Activated CD4-positive, CD25-positive, alpha-beta regulatory T cell treated with anti-CD3 and anti-CD28 coated beads, Interleukin-2, amount 50 U/mL, for 16 hours (primary cell): ENCODE measurements around the gene HSH2D.
"Not testable (repeated sequence)": the region's sequence is repeated elsewhere in the genome, so short reads cannot be mapped to it uniquely, and the experiment has no call there.

Experiments used
- DNase-seq: peaks from one replicate; pipeline ENCODE4 v3.0.0-alpha.2; 2020; ENCODE audit warnings: low read depth, low spot score

The HSH2D gene

GRCh38 chr19:16119075-16119857 lies 24.2 kb upstream of the HSH2D start:
- DNase-seq = not testable (repeated sequence)

- no peak for DNase-seq
These were observed 22.3 kb upstream of the HSH2D start for GRCh38 chr19:16121141-16121540.

DNA sequence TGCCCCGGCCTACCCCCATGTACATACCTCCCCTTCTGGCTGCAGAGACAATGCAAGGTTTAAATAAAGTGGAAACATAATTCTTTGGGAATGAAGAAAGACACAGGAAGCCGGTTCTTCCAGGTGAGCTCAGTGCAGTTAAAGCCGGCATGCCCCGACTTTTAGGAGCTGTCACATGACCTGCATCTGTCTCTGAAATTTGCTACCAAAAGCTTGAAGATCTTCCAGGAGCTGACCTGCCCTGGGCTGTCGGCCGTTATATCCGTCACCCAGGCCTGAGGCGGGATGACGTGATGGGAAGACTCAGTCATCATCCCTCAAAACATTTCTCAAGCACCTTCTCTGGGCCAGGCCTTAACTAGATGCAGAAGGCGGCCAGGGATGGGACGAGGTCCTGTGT lies 21.5 kb upstream of the HSH2D start:
- no peak for DNase-seq

- no peak for DNase-seq
These were observed 18.5 kb upstream of the HSH2D start for GRCh38 chr19:16124953-16125352.

DNA sequence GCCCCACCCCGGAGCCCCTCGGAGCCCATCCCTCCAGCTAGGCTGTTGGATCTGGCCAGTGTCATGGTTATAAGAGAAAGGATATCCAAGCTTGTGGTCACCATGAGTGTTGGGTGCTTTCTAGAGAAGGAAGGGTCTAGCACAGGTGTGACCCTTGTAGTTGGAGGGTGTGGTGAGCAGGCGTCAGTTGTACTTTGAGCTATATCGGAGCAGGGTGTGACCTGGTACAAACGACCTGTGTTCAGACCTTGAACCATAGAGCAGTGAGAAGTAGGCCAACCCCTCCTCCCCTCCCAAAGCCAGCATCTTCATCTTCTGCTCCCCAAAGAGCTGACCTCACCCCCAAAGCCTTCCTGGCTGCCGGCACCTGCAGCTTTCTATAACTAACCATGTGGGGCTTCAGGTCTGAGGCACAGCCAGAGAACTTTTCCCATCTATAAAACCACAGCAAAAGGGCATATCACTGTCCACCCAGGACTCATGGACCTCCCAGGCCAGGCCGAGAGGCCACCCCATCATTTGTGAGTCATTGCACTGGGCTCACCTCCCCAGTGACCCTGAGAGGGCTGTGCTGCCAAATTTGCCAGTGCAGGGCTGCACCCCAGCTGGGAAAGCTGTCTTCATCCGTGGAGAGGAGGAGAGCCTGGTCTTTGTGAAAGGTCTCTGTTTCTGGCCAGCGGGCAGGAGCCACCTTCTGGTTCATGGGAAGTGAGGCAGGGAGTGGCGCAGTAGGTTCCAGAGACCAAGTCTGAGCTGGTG lies 17.6 kb upstream of the HSH2D start:
- DNase-seq = no peak

DNA sequence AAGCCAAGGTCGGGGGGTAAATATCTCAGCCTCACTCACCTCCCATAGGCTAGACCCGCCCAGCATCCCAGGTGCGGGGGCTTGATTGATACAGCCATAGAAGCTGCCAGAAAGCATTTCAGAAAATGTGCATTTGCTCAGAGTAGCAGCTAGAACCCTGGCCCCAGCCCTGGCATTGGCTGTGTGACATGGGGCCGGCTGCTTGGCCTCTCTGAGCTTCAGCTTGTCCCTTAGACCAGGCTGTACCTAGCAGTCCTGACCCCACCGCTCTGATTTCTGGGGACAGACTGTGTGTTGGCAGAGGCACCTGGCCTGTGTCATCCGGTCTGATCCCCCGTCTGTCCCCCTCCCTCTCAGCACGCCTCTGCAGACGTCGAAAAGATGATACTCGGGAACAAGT lies 16.4 kb upstream of the HSH2D start:
- no peak for DNase-seq

GRCh38 chr19:16127776-16128371 lies 15.6 kb upstream of the HSH2D start:
- no peak for DNase-seq

DNA sequence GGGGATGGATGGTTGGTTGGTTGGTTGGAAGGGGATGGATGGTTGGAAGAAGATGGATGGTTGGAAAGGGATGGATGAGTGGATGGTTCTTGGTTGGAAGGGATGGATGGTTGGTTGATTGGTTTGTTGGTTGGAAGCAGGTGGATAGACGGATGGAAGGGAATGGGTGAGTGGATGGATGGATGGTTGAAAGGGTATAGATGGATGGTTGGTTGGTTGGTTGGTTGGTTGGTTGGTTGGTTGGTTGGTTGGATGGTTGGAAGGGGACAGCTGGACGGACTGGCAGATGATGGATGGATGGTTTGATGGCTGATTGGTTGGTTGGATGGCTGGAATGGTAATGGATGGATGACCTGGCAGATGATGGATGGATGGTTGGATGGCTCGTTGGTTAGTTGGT lies 11.8 kb upstream of the HSH2D start:
- DNase-seq = no peak

DNA sequence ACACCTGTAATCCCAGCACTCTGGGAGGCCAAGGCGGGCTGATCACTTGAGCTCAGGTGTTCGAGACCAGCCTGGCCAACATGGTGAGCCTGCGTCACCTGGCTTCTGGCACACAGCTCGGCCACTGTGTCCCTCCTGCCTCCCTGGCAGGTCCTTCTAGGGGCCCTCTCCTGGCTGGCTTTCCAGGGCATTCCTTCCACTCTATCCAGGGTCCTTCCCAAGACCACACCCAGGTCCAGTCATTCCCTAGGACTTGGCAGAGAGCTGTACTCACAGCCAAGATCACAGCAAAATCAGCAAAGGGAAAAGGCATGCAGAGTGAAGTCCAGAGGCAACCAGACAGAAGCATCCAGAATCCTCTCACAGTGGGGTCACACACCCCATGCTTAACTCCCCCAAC lies 9.7 kb upstream of the HSH2D start:
- no peak for DNase-seq

- no peak for DNase-seq
These were observed 9.0 kb upstream of the HSH2D start for GRCh38 chr19:16134510-16134909.

- no peak for DNase-seq
These were observed 7.9 kb upstream of the HSH2D start for GRCh38 chr19:16135430-16136127.

DNA sequence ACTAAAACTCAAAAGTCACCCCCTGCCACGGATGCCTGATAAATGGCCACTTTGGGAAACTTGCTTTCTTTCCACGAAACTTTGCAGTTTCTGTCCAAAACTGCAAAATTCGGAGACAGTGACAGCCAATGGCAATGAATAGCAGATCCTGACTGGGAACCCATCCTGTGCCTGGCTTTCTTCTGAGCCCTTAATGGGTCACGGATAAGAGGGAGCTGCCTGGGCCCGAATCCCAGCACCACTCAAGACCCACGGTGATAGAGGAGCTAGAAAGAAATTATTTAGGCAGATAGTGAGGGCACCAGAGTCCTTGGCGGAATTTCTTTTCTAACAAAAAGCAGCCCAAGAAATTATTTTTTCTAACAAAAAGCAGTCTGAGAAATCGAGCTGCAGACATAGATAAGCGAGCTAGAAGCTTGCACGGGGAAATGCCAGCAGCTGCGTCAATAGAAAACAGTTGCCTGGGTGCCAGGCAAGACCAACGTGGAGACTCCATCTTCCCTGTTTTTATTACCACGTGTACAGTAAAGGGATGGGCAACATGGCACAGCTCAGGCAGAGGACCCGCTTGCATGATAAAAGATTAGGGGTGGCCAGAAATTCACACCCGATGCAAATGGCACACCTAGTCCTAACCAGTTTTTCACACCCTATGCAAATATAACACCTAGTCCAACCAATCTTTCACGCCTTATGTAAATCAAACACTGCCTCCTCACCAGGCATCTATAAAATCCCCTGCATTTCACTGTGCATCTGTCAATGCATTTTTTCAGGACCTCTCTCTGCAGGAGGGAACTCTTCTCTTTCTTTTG lies 7.1 kb upstream of the HSH2D start:
- no peak for DNase-seq

- no peak for DNase-seq
These were observed 3.7 kb upstream of the HSH2D start for GRCh38 chr19:16139752-16140151.

GRCh38 chr19:16141043-16141442 lies 2.4 kb upstream of the HSH2D start:
- no peak for DNase-seq

GRCh38 chr19:16142032-16142580 lies 1.4 kb upstream of the HSH2D start:
- no peak for DNase-seq

DNA sequence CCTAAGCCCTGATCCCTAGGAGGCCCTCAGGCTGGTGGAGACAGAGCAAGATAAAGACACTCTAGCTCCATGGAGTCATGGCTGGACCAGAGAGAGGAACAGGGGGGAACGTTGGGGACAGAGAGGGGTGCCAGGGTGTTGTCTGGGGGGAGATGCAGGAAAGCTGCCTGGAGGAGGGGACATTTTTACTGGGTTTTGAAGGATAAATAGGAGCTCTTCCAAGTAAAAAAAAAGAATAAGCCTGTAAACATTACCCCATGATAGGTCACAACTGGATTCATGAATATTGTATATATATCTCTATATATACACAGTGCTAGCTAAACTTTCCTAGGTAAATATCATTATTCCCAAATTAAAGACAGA lies 714 bp downstream of the HSH2D start:
- DNase-seq = no peak

DNA sequence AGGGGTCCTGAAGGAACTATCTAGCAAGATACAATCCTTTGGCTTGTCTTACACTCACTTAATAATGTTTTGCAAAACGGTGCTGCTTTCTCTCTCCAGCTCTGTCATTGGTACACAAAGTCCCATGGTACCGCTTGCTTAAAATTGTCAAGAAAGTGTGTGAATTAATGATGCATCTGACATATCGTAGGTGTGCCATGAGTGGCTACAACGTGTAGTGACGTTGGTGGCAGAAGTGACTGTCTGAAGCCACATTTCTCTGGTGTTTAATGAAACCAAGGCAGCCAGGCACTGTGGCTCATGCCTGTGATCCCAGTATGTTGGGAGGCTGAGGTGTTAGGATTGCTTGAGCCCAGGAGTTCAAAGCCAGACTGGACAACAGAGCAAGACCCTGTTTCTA lies 2.6 kb downstream of the HSH2D start:
- DNase-seq = no peak

- no peak for DNase-seq
These were observed 5.2 kb downstream of the HSH2D start for GRCh38 chr19:16148443-16149229.

GRCh38 chr19:16153582-16154336 lies 10.3 kb downstream of the HSH2D start:
- no peak for DNase-seq

DNA sequence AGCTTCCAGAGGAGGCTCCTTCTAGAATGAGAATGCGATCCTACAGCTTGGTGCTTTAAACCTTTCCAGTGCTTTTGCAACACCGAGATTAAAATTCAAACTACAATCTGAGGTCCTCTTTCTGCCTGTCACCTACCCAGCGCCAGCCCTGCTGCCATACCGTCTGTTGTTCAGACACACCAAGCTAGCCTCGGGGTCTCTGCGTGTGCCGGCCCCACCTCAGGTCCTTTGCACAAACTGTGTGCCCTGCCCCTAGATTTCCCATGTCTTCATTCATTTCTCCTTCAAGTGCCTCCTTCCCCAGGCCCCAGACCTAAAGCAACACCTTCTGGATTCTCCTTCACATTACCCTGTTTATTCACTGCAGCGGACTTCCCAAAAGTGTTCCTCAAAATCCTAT lies 11.1 kb downstream of the HSH2D start:
- no peak for DNase-seq
